CD4-positive, alpha-beta T cell treated with Interleukin-4 for 1 hour (primary cell): Measurements from ENCODE around the gene PPP1CC.
"Not testable (repeated sequence)": the region's sequence is repeated elsewhere in the genome, so short reads cannot be mapped to it uniquely, and the experiment has no call there.

Experiments
- DNase-seq, 2 donors: peaks; one replicate each; pipeline ENCODE4 v3.0.0-alpha.2; 2020 to 2022

PPP1CC gene

DNA sequence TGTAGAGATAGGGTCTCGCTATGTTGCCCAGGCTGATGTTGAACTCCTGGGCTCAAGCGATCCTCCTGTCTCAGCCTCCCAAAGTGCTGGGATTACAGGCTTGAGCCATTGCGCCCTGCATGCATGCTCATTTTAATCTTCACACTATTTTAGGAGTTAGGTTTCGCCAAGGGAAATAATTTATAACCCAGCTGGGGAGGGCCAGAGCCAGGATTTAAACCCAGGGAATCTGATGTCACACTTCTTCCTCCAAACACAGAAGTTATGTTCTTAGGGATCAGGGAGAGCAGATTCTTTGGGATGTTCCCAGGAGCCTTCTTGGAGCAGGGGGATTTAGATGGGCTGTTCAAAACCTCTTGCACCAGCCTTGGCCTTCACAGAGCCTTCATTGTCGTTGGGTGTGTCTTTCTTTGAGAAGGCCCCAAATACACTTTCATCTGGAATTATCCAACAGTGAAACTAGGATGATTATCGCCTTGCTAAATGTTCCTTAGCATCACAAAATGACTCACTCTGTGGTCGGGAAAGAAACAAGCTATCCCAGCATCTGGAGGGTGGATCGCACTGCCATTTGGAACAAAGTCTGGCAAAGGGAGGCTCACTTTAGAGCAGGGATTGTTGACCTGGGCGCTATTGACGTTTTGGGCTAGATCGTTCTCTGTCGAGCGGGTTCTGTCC lies 8.2 kb upstream of the PPP1CC start:
- DNase-seq: no peak

DNA sequence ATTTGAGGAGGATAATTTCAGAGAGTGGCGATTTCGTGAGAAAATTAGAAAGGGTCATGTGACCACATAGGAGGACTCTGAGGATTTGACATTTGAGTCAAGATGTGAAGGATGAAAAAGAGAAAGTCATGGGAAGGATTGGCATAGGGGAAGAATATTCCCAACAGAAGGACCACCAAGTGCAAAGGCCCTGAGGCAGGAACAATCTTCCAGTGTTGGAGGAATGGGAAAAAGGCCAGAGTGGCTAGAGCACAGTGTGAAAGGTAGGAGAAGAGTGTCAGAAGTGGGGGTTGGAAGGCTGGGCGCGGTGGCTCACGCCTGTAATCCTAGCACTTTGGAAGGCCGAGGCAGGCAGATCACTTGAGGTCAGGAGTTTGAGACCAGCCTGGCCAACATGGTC lies 3.9 kb upstream of the PPP1CC start:
- DNase-seq: no peak

DNA sequence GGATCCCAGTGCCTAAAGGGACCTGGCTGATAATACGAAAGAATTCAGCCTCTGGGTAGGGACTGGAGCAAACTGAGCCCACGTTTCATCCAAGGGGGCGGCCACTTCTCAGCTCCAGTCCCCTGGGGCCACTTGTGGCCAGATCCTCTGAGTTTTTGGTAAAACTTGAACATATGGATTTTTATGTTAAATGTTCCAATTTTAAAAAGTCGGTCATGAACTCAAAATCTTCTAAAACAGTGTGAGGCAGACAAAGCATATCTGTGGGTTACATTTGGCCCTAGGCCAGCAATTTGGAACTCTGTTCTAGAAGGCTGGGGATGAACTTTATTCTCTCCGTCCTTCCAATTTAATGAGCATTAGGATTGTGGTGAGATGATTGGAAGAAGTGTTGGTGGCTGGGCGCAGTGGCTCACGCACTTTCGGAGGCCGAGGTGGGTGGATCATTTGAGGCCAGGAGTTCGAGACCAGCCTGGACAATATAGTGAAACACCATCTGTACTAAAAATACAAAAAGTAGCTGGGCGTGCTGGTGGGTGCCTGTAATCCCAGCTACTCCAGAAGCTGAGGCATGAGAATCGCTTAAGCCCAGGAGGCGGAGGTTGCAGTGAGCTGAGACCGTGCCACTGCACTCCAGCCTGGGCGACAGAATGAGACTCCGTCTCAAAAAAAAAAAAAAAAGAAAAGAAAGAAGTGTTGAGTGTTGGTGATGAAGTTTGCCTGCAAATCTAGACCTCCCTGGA lies 3.0 kb upstream of the PPP1CC start:
- DNase-seq: no peak

DNA sequence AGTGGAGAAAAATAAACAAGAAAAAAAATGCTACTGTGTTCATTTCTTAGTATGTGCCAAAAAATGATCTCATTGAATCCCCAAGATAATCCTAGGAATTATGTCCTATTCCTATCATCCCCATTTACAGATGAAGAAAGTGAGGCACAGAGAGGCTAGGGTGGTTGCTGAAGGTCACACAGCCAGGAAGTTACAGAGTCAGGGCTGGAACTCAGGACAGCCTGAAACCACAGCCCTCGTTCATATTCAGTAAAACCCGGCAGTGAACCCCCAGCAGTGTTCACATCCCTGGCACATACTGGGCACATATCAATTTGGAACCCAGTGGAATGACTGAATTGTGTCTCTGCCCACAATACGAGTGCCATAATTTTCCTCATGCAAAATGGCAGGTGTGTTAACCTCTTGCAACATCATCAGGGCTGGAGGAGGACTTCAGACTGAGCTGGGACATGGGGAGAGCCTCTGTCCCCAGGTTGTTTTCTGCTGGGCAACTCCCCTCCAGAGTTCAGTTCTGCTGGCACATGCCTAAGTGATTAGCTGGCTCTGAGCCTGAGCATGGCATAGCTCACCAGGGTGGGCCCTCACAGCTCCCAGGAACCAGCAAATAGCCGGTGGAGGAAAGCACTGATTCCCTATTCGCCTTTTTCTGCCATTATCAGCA lies 2.0 kb upstream of the PPP1CC start:
- no peak for DNase-seq

DNA sequence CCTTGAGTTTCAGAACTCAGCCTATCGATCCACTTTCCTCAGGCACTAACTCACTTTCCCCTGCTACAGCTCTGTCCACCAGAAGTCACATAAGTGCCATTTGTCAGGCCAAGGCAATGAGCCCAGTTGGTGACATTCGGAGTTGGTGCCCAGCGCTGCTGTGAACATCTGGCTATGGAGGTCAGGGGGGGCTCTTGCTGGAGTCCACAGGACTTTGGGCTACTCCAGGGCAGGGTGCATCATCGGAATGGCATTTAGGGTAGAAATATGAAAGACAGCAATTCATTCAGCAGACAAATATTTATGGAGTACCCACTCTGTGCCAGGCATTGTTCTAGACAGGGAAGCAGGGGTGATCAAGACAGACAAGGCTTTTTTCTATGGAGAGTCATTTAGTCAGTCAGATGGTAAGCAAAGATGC lies 1.5 kb upstream of the PPP1CC start:
- no peak for DNase-seq

DNA sequence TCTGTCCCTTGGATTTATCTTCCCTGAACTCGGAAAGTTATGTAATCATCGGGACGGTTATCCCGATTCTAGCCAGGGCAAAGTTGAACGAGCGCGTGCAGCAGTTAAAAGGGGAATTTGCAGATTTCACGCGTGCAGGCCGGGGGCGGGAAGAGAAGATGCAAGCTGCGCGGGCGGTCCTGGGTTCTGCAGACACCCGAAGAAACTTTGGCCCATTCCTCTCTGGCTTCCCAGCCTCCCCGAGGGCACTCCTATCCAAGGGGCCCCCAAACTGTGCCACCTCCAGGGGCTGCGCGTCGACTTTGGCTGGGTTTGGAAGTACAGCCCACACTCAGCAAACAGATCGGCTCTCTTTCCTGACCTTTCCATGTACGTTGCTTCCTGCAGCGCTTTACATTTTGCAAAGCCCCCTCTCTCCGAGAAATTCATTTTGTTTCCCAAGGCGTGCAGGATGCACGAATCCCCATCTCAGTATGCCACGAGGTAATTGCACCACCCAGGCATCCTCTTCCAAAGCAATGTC lies 941 bp upstream of the PPP1CC start:
- no peak for DNase-seq

DNA sequence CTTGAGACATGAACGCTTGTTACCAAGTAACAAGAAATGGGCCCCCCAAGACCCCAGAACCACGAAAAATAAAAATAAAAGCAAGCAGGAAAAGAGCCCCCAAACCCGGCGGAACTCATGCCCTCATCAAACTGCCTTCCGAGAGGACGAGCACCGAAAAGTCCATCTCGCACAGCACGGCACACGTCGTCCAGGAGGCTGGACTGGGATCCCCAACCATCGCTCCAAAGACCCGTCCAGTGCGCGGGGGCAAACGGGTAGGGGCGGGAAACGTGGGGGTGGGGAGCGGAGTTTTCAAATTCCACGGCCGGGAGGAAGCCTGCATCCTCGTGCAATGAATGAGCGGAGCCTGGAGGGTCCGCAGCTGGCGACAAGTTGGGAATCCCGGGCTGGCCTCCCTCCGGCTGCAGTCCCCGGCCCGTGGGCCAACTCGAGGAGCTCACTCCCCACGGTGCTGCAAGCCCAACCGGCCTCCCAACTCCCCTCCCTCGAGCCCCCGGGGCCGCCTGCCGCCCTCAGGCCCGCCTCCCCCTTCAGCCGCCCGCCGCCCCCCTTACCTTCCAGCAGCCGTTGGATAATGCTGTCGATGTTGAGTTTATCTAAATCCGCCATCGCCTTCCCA lies 484 bp downstream of the PPP1CC start:
- no peak for DNase-seq

DNA sequence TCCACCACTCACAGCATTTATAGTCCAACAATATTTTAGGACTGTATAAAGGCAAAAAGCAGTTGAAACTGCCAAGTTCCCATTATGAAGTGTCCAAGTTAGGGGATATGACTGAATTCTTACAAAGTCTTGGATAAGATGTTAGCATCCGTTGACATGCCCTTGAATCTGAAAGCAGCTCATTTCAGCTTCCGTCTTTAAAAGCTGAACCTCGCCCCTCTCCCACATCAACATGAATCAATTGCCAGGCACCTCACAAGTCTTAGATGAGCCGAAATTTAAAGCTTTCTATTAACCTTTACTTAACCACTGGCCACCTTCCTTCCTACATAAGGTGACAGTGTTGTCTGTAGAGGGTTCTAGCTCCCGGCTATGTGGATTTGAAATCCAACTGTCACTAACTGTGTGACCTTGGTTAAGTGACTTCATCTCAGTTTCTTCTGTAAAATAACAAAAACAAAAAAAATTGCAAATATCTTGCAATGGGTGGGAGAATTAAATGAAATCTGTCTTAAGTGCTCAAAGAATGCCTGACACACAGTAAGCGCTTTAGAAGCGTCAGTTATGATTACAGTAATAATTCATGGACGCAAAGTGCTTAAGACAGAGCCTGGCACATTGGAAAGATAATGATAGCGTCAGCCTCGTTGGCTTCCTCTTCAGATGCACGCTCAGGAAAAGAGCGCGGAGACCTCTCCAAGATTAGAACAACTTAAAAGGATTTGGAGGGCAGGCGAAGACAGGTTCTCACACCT lies 1.2 kb downstream of the PPP1CC start:
- peak in 1 of 2 donors; percentile 17 for DNase-seq

DNA sequence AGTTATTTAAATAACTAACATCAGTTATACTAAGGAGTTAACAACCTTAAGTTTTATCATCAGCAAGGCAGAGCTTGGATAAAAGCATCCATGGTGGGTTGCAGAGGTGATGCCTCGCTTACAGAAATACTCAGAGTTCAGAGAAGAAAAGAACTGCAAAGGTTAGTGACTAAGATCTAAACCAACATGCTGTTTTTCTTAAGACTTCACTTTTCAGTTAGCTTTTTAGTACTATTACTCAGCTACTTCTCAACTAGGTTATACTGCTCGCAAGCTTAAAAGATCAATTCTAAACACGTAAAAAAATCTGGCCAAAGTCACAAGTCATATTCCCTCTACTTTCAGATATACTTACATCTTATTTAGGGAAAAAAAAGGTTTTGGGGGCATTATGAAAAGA lies 2.8 kb downstream of the PPP1CC start:
- no peak for DNase-seq

DNA sequence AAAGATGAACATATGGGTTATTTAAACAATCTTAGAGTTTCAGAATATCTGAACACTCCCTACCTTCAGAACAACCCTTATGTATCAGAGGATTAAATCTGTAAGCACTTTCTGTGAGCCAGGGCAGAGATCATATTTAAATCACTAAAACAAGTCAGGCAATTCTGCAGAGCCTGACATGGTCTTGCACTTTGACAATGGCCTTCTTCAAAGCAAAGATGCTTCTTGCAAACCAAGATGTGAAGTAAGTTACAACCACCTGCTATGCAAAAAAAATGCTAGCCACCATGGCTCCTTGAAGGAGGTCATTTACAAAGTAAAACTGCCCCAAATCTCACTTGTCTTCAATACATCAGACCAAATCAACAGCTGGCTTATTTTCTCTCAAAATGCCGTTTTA lies 3.2 kb downstream of the PPP1CC start:
- DNase-seq: no peak

DNA sequence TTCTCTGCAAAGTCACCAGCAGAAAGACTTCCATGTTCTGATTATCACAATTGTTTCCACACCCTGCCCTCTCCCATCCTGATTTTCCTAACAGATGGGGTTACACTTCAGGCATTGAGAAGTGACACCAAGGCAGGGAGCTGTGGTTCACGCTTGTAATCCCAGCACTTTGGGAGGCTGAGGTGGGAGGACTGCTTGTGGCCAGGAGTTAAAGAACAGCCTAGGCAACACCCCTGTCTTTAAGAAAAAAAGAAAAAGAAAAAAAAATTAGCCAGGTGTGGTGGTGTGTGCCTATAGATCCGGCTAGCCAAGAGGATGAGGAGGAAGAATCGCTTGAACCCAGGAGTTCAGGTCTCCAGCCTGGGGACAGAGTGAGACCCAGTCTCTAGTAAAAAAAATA lies 5.2 kb downstream of the PPP1CC start:
- DNase-seq: no peak

DNA sequence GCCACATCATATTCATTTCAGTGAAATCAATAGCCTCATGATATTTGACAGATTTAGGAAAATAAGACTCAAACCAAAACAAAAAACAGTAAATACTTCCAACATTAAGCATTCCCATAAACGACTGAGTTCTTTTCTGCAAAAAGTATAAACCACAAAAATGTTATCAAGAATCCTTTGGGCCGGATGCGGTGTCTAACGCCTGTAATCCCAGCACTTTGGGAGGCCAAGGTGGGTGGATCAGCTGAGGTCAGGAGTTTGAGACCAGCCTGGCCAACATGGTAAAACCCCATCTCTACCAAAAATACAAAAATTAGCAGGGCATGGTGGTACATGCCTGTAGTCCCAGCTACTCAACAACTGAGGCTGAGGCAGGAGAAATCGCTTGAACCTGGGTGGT lies 5.7 kb downstream of the PPP1CC start:
- DNase-seq: not testable (repeated sequence)

DNA sequence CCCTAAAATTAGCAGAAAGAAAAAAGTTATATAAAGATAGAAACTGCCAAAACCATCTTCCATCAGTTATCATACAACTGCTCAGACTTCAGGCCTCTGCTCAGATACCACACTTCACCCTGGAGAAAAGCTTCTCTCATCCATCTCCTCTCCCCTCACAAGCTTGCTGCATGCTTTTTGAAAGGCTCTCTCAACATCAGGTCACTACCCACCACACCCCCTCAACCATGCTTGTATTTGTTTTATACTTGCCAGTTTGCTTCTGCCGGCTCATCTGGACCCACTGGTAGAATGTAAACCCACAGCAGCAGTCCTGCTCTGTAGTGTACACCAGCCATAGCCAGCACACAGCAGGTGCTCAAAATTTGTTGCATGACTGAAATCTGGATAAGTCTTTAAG lies 8.8 kb downstream of the PPP1CC start:
- no peak for DNase-seq

DNA sequence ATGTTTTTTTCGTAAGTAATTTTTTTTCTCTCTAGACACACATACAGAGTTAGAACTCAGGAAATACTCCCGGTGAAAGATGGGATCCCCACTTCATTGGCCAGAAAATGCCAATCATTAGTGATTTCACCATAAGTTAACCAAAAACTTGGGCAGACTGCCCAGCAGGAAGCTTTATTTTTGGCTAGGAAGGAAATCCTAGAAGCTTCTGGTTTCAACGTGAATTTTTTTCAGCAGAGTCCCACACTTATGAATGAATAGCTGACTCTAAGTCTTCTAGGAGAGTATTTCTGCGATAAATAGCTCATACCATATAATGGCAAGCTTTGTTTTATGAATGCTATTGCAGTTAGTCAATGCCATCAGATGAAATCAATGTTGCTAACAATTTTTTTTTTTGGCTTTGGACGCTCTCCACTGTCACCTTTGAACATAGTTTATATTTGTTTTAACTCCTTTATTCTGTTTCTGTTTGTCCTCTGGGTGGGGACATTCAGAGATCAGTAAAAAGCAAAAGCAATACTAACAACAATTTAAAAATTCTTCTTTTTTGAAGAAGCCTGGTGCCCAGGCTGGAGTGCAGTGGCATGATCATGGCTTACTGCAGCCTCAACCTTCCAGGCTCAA lies 9.5 kb downstream of the PPP1CC start:
- DNase-seq: no peak

DNA sequence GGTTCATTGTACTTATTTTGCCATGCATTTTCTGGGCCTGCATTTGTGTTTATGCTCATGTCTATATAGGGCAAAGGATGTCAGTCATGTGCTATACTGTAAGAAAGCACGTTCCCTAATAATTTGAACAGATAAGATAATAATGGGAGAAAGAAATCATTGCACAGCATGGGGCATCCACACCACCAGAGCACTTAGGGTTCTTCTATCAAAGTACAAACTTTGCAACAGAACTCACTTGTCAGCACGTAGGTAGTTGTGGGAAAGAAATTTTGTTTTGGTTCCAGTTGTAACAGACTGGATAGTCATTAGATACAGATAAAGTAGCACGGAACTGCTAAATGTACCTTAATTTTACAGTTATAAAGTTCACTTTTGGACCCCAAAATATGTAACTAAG lies 10.1 kb downstream of the PPP1CC start:
- no peak for DNase-seq

DNA sequence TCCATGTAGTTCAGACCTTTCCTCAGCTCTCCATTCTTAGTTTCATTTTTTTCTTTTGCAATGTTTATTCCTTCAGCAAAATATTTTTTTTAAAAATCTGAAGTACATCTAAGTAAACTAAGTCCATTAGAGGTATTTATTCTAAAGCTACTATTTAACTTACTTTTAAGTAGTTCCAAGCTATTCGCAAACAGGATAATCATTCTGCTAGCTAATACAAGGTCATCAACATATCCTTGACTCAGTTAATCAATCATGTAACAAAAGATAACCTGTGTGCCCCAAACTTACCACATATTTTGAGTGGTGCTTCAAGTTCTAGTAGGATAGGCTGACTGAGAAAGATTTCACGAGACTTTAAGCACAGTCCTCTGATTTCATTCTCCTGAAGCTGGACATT lies 11.2 kb downstream of the PPP1CC start:
- no peak for DNase-seq

DNA sequence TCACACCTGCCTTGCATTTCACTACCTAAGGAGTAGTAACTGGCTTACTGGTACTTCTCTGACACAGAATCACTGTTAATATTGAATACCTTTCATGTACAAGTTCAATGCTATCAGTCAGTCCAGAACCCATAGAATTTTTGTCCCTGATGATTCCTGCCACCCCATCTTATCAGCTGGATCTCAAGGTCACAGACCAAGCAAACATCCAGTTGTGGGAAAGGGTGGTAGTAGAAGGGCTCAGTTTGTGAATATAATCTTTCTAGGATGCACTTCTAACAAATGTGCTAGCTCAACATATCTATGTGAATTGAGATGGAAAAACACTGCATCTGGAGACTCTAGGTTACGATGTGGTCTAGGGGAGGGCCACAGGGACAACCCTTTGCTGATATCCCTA lies 14.1 kb downstream of the PPP1CC start:
- DNase-seq: no peak

DNA sequence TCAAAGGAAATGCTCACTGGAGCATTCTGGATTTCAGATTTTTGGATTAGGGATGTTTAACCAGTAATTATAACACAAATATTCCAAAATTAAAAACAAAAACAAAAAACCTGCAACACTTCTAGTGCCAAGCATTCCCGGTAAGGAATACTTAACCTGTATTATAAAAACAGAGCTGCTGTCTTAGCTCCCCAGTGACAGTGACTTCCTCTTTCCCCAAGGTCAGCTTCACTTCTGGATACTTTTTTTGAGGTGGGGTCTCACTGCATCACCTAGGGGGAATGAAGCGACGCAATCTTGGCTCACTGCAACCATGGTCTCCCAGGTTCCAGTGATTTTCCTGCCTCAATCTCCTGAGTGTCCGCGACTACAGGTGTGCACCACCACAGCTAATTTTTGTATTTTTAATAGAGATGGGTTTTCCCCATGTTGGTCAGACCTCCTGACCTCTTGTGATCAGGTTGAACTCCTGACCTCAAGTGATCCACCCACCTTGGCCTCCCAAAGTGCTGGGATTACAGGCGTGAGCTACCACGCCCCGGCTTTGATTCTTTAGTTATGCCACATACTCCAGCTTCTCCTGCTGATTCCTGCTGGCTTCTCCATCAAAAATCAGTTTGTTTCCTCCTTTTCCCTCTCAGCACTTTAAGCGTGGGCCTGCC lies 15.9 kb downstream of the PPP1CC start:
- no peak for DNase-seq

DNA sequence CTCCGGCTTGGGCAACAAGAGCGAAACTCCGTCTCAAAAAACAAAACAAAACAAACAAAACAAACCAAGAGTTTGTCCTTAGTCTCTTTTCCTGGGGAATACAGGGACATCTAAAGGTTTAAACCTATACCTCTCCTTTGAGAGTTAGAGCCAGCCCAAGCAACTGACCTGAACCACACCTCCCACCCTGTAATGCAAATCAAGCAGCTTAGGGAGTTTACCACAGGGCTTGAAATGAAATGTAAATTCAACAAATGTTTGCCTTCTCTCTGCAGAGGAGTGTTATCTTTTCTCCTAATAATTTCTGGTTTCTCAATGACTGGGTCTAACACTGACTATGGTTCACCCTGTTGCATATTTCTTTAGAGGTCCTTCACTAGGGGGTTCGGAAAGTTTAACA lies 16.7 kb downstream of the PPP1CC start:
- no peak for DNase-seq

DNA sequence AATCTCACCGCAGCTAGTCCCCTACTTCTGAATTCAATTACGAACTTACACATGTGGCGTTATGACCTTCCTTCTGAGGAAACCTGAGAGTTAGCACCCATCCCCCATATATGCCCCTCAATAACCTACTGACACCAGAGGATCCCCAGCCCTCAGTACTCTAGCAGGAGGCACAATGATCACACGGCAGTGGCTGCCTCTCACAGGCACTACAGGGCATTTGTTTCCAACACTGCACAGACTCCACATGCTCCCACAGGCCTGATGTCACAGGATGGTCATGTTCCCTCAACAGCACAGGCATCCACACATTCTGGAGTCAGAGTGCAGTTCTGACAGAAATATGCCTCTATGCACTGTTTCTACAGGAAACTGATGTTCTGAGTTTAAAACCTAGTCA lies 17.4 kb downstream of the PPP1CC start:
- no peak for DNase-seq

DNA sequence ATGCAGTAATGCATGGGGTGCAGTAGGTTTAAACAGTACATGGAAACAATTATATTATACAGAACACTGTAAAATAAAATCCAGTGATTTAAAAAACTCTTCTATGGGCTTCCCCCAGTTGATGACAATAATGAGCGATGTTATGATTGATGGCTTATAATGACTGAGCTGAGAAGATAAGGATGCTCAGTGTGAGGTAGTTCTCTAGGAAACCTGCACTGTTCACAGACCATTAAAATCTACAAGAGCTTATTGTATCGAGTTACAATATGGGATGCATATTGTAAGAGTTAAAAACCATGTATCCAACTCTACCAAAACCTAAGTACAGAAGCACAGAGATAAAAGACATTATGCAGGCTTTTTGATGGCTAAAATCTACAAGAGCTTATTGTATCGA lies 19.8 kb downstream of the PPP1CC start:
- not testable (repeated sequence) for DNase-seq

DNA sequence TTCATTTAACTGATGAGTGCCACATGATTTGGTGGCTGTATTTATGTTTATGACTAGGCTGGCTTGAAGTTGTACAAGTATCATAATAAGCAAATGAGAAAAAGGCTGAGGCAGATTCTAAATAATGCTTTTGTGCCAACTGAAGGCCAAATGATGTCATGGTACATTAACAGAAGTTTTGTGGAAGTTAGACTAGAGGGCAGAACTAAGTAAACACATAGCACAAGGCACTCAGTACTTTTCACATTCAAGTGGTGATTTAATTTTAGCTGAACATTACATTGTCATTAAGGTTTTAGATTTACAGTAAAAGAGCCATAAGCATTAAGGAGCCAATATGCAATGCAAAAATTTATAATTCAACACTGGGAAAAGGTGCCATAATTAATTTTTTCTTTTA lies 21.1 kb downstream of the PPP1CC start:
- no peak for DNase-seq
